T-helper 2 cell treated with Interferon-gamma antibody and Interleukin-4, amounts not matched to agents 5 μg/mL and 100 μg/mL, for 36 hours (primary cell): ENCODE results near the gene TUBA4B.
"Not testable (repeated sequence)": the region's sequence is repeated elsewhere in the genome, so short reads cannot be mapped to it uniquely, and the experiment has no call there.

Source experiments
- DNase-seq: peaks from one replicate; pipeline ENCODE4 v3.0.0; 2021; ENCODE audit warnings: low spot score
- H3K27ac Mint-ChIP-seq: one replicate; pipeline ENCODE4 v1.8.0; 2021; ENCODE audit warnings: mild to moderate bottlenecking, mixed read lengths
- H3K27me3 Mint-ChIP-seq: one replicate; pipeline ENCODE4 v1.8.0; 2021; ENCODE audit warnings: low read depth, mixed read lengths
- H3K36me3 Mint-ChIP-seq: one replicate; pipeline ENCODE4 v1.8.0; 2021; ENCODE audit warnings: low read depth, mixed read lengths
- H3K4me1 Mint-ChIP-seq: one replicate; pipeline ENCODE4 v1.8.0; 2021; ENCODE audit warnings: low read depth, mixed read lengths
- H3K4me3 Mint-ChIP-seq: one replicate; pipeline ENCODE4 v1.8.0; 2022; ENCODE audit warnings: mild to moderate bottlenecking, moderate library complexity, mixed read lengths
- H3K9me3 Mint-ChIP-seq: one replicate; pipeline ENCODE4 v1.8.0; 2021; ENCODE audit warnings: mixed read lengths

Gene TUBA4B

GRCh38 chr2:219308142-219309101 is 55.4 kb downstream of the TUBA4B start:
- H3K27ac Mint-ChIP-seq = no peak overlapping the region
- no peak overlapping the region for H3K4me3 Mint-ChIP-seq
- no peaks in the 10 kb centered on the region for H3K4me1 Mint-ChIP-seq
- peak; percentile 59 for DNase-seq
- no peaks in the 10 kb centered on the region for H3K36me3 Mint-ChIP-seq
- H3K9me3 Mint-ChIP-seq = no peaks in the 10 kb centered on the region
- H3K27me3 Mint-ChIP-seq = peaks cover 48% of the 10 kb centered on the region

DNA sequence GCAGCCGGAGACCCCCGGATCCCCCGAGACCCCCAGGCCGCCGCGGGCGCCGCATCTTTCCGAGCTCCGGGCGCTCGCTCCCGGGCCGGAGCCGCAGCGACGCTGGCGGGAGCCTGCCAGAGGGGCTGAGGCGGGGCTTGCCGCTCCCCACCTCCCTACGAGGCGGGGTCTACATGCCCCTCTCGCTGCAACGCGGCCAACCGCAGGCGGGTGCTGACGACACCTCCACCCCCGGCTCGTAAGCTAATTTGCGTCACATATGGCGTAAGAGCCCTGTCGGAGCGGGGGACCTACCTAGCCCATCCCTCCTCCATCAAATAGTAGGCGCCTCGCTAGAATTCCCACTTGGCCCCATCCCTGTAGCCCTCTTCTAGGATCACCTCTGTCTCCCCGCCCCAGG is 56.2 kb downstream of the TUBA4B start, which contains the start of gene PTPRN:
Gene PTPRN, minus strand, starts transcription at position 124 of the 400 bp plus-strand sequence. Its CDS starts 69 bp downstream, at position 55.
- H3K9me3 Mint-ChIP-seq = no peaks in the 10 kb centered on the region
- no peaks in the 10 kb centered on the region for H3K36me3 Mint-ChIP-seq
- H3K4me1 Mint-ChIP-seq = no peaks in the 10 kb centered on the region
- no peak within 1 kb of the TSS for H3K27ac Mint-ChIP-seq
- H3K27me3 Mint-ChIP-seq = peaks cover 45% of the 10 kb centered on the region
- no peak within 1 kb of the TSS for H3K4me3 Mint-ChIP-seq
- no peak for DNase-seq

DNA sequence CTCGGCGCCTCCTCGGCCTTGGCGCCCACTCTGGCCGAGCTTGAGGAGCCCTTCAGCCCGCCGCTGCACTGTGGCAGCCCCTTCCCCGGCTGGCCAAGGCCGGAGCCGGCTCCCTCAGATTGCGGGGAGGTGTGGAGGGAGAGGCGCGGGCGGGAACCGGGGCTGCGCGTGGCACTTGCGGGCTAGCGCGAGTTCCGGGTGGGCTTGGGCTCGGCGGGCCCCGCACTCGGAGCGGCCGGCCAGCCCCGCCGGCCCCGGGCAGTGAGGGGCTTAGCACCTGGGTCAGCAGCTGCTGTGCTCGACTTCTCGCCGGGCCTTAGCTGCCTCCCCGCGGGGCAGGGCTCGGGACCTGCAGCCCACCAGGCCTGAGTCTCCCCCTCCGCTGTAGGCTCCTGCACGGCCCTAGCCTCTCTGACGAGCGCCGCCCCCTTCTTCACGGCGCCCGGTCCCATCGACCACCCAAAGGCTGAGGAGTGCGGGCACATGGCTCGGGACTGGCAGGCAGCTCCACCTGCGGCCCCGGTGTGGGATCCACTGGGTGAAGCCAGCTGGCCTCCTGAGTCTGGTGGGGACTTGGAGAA is 59.7 kb downstream of the TUBA4B start:
- not testable (repeated sequence) for H3K4me3 Mint-ChIP-seq, H3K27ac Mint-ChIP-seq, H3K9me3 Mint-ChIP-seq, DNase-seq, H3K36me3 Mint-ChIP-seq, H3K4me1 Mint-ChIP-seq
- peaks cover 26% of the 10 kb centered on the region for H3K27me3 Mint-ChIP-seq

DNA sequence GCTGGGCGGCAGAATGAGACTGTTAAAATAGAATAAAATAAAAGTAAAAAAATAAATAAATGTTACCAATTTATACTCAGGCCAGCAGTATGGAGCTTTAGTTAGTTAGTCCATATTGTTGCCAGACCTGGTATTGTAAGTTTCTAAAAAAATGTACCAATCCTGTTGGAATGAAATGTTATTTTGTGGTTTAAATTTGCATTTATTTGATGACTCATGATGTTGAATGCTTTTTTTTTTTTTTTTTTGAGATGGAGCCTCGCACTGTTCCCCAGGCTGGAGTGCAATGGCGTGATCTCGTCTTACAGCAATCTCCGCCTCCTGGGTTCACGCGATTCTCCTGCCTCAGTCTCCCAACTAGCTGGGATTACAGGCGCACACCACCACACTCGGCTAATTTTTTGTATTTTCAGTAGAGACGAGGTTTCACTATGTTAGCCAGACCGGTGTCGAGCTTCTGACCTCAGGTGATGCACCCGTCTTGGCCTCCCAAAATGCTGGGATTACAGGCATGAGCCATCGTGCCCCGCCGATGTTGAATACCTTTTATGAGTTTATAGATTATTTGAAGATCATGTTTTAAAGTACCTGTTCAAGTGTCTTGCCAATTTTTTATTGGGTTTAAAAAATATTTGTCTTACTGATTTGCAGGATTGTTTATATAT is 61.9 kb downstream of the TUBA4B start:
- DNase-seq = no peak
- no peak overlapping the region for H3K27ac Mint-ChIP-seq
- H3K9me3 Mint-ChIP-seq = no peaks in the 10 kb centered on the region
- H3K36me3 Mint-ChIP-seq = no peaks in the 10 kb centered on the region
- H3K27me3 Mint-ChIP-seq = peaks cover 11% of the 10 kb centered on the region
- no peak overlapping the region for H3K4me3 Mint-ChIP-seq
- no peaks in the 10 kb centered on the region for H3K4me1 Mint-ChIP-seq
